PFSK-1 (cell line): ENCODE measurements around the gene AREL1.

ENCODE experiments used
- FOXP2 ChIP-seq: optimal IDR thresholded peaks from 2 replicates; pipeline ENCODE3; 2011; ENCODE audit warnings: borderline replicate concordance, control low read depth, inconsistent platforms; ENCODE audit not compliant: insufficient read depth; ENCODE audit errors: extremely low read length, extremely low read depth
- POLR2AphosphoS5 ChIP-seq: IDR thresholded peaks from 2 replicates; pipeline ENCODE4 v1.6.1; 2012; ENCODE audit warnings: low read depth, mild to moderate bottlenecking, control low read depth, low read length, moderate library complexity
- REST ChIP-seq, 2 experiments: IDR thresholded peaks; 2 replicates each; pipeline versions ENCODE4 v1.6.1 to v1.8.0; 2011 to 2012; ENCODE audit warnings: low read depth in 2 of 2, low read length in 2 of 2, control low read depth in 1 of 2, inconsistent platforms in 1 of 2, mild to moderate bottlenecking in 1 of 2, moderate library complexity in 1 of 2; ENCODE audit not compliant: insufficient read depth in 1 of 2
- SIN3A ChIP-seq: IDR thresholded peaks from 2 replicates; pipeline ENCODE4 v1.6.1; 2012; ENCODE audit warnings: mild to moderate bottlenecking, low read length, moderate library complexity, borderline replicate concordance; ENCODE audit not compliant: insufficient read depth
- TAF1 ChIP-seq: IDR thresholded peaks from 2 replicates; pipeline ENCODE4 v1.6.1; 2012; ENCODE audit warnings: low read length, control low read depth, borderline replicate concordance; ENCODE audit not compliant: insufficient read depth

- TF ChIP-seq POLR2AphosphoS5: no peak
- TF ChIP-seq REST (IDR thresholded peaks at IDR 0.05; ENCODE audit: insufficient read depth in 1 of 2, low read depth in 2 of 2, low read length in 2 of 2): no peak
- no peak for TF ChIP-seq TAF1
- no peak for TF ChIP-seq FOXP2
- TF ChIP-seq SIN3A: no peak
These were observed 10.6 kb downstream of the AREL1 start for GRCh38 chr14:74702293-74702692.
